Measurements from ENCODE around the gene LPIN1. TPM values are rescaled to one million over a fixed set of nuclear protein-coding genes. Genes with fewer than 3 reads are reported as not detected.

The LPIN1 gene
- total RNA-seq, 1 donor from 2014 or later: 62.9 TPM

DNA sequence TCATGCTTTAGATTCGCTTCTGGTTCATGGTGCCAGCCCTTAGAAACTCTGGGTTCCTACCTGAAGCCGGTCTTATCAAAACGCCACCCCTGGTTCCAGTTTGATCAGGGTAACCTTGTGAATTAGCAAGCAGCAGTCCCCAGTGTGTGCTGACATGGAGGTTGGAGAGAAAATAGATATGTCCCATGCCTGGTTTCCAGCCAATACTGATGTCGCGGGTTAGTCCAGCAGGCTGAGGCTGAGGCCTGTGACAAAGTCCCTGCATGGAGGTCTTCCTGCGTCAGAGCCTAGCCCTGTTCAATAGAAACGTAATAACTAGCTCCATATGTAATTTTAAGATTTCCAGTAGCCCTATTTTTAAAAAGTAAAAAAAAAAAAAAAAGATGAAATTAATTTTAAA is 28.2 kb downstream of the LPIN1 start:
- Histone ChIP-seq H3K27me3 (no peaks in the 10 kb centered on the region), H3K36me3 (peaks cover 60% of the 10 kb centered on the region), H3K4me3 (no peak overlapping the region), H3K4me1 (peaks cover 13% of the 10 kb centered on the region), H3K9me3 (no peaks in the 10 kb centered on the region), H3K27ac (no peak overlapping the region)
- DNase-seq (no peak), ATAC-seq (no peak)
- TF ChIP-seq, protein P1, sequence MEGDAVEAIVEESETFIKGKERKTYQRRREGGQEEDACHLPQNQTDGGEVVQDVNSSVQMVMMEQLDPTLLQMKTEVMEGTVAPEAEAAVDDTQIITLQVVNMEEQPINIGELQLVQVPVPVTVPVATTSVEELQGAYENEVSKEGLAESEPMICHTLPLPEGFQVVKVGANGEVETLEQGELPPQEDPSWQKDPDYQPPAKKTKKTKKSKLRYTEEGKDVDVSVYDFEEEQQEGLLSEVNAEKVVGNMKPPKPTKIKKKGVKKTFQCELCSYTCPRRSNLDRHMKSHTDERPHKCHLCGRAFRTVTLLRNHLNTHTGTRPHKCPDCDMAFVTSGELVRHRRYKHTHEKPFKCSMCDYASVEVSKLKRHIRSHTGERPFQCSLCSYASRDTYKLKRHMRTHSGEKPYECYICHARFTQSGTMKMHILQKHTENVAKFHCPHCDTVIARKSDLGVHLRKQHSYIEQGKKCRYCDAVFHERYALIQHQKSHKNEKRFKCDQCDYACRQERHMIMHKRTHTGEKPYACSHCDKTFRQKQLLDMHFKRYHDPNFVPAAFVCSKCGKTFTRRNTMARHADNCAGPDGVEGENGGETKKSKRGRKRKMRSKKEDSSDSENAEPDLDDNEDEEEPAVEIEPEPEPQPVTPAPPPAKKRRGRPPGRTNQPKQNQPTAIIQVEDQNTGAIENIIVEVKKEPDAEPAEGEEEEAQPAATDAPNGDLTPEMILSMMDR (IDR thresholded peaks at IDR 0.05): no peak
- intact Hi-C loops (cut with DNase I): no loop called here

DNA sequence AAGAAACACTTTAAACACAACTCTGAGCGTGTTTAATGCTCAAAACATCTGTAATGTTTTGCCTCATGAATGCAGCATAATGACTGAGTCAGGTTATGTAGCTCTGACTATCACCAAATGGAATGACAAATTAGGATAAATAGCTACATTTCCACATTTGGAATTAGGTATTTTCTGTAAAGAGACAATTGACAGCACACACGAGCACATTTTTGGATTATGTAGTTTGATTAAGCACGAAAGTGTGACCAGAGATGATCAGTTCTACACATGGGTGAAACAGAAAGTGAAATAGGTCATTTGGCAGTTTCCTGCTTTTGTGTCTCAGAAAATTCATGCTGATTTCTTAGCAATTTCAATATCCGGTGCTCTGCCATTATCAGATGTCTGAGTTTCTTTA is 29.0 kb downstream of the LPIN1 start:
- TF ChIP-seq, protein P1 (IDR thresholded peaks at IDR 0.05): no peak
- no peak overlapping the region for H3K27ac ChIP-seq

DNA sequence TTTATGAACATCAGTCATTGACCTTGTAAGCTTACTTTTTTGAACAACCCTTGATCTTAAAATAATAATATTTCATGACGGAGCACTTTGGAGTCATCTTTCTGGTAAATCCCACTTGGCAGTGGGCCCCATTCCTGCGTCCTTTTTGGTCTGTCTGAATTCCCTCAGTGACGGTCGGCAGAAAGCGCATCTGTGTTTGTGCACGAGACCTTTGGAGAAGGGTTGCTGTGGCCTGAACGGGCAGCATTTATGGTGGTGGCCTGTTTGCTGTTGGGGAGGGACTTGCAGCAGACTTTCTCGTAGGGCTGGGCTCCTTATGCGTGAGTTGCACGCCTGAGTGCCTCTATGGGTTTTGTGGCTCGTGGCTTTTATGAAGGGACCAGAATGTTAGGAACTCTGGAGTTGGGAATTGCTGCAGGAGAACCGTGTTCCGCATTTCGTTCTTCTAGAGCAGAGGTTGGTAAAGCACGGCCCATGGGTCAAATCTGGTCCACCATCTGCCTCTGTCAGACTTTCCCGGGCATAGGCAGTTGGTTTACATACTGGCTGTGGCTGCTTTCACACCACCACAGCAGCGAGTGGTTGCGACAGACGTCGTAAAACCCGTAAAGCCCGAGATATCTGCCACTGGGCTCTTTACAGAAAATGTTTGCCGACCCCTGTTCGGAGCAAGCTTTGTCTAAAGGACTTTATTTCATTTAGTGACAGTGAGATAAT is 30.8 kb downstream of the LPIN1 start:
- no peak overlapping the region for H3K4me3 ChIP-seq
- H3K27ac ChIP-seq: no peak overlapping the region
- H3K36me3 ChIP-seq: peaks cover 62% of the 10 kb centered on the region
- H3K27me3 ChIP-seq: no peaks in the 10 kb centered on the region
- intact Hi-C loops (cut with DNase I): no loop called here
- TF ChIP-seq, protein P1 (IDR thresholded peaks at IDR 0.05): no peak
- H3K4me1 ChIP-seq: peaks cover 13% of the 10 kb centered on the region
- H3K9me3 ChIP-seq: no peaks in the 10 kb centered on the region
- DNase-seq: no peak
- no peak for ATAC-seq

More for the DNA sequence above, 29.0 kb downstream of the LPIN1 start:
- intact Hi-C loops (cut with DNase I): no loop called here
- Histone ChIP-seq H3K27me3 (no peaks in the 10 kb centered on the region), H3K36me3 (peaks cover 62% of the 10 kb centered on the region), H3K4me3 (no peak overlapping the region), H3K9me3 (no peaks in the 10 kb centered on the region), H3K4me1 (peaks cover 13% of the 10 kb centered on the region)
- ATAC-seq: no peak
- no peak for DNase-seq

DNA sequence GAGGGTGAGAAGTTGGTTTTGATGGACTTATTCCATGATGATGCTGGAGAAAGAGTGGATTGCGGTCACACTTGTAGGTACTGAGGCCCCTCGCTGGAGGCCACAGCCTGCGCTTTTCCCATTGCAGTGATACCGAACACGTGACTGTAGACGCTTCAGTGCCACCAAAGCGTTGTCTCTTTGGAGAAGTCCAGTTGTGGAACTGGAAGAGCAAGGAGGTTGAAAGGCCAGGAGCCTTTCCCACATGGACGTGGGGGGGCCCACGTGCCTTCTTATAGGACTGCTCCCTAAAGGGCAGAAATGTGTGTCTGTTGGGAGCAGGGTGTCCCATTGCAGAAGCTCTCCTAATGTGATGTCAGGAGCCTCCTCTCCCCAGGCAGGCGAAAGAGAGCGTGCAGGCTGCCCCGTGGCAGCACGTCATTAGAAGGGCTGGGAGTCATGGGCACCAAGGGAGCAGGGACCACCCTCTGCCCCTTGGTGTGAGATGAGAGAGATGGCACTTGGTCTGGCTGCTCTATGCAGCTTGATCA is 31.5 kb downstream of the LPIN1 start:
- ATAC-seq: no peak
- intact Hi-C loops (cut with DNase I): no loop called here
- no peak overlapping the region for H3K4me3 ChIP-seq
- no peak overlapping the region for H3K27ac ChIP-seq
- H3K9me3 ChIP-seq: no peaks in the 10 kb centered on the region
- peaks cover 13% of the 10 kb centered on the region for H3K4me1 ChIP-seq
- TF ChIP-seq, protein P1 (IDR thresholded peaks at IDR 0.05): no peak
- H3K27me3 ChIP-seq: no peaks in the 10 kb centered on the region
- H3K36me3 ChIP-seq: peaks cover 66% of the 10 kb centered on the region
- no peak for DNase-seq

DNA sequence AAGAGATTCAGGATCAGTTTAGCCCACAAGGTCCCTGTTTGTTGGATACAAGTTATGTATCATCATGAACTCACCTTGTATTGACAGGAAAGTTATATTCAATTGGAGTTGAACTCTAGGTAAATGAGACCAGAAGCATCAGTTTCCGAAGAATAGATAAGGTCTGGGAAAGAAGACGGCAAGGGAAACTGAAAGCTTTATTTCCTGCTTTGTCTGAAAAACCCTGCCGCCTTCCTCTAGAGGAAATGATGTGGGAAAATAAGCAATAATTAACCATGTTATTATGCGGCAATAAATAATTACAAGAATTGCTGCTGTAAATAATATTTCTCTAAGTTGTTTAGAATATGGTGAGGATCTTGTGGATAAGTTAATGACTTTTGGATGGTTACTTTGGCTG is 32.0 kb downstream of the LPIN1 start:
- Histone ChIP-seq H3K9me3 (no peaks in the 10 kb centered on the region), H3K4me1 (peaks cover 13% of the 10 kb centered on the region), H3K27me3 (no peaks in the 10 kb centered on the region), H3K36me3 (peaks cover 66% of the 10 kb centered on the region), H3K4me3 (no peak overlapping the region), H3K27ac (no peak overlapping the region)
- DNase-seq (no peak), ATAC-seq (no peak)
- intact Hi-C loops (cut with DNase I): no loop called here
- TF ChIP-seq, protein P1 (IDR thresholded peaks at IDR 0.05): no peak
